RWPE1 (cell line): Measurements from ENCODE around the gene ZNF148.

Experiments used
- CTCF ChIA-PET: fragments of 350-600 bp; sonication (Branson Sonifier 250); formaldehyde crosslinking; extraction: SDS; loops from one replicate; lab custom pipeline; 2021; lab: Yijun Ruan, JAX
- POLR2A ChIA-PET: fragments of 400-600 bp; formaldehyde crosslinking; extraction: SDS; loops from one replicate; lab custom pipeline; 2020; ENCODE audit warnings: antibody characterized with exemption; ENCODE audit not compliant: low non-redundant PET; lab: Yijun Ruan, JAX
- DNase-seq: peaks from one replicate; pipeline ENCODE4 v3.0.0; 2012; ENCODE audit warnings: low spot score
- H3K27ac ChIP-seq: fragments of 450-650 bp; 2 replicates; pipeline ENCODE4 v1.5.1; 2017
- TF ChIP-seq, protein P1 (sequence below): fragments of 450-650 bp; conservative IDR thresholded peaks from 2 replicates; pipeline ENCODE4 v1.5.1; 2017; ENCODE audit warnings: low read depth, mild to moderate bottlenecking

Gene ZNF148

DNA sequence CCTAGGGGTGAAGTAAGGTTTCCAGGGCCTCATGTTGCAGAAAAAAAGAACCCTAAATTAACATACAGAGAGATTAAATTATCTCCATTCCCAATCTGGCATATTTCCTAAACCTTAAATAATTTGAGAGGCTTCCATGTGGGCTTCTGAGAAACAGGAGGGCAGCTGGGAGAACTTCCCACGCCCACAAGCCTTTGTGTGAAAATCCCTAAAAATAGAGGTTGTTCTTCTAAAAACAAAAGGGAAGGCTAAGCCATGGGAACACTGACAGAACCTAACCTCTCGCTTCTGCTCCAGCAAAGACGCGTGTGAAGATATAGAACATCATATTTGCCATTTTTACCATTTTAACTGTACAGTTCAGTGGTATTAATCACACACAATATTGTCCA is 161.8 kb downstream of the ZNF148 start:
- DNase-seq: no peak
- H3K27ac ChIP-seq: no peak overlapping the region
- CTCF ChIA-PET: no interaction called here
- POLR2A ChIA-PET: no interaction called here
- TF ChIP-seq, protein P1, sequence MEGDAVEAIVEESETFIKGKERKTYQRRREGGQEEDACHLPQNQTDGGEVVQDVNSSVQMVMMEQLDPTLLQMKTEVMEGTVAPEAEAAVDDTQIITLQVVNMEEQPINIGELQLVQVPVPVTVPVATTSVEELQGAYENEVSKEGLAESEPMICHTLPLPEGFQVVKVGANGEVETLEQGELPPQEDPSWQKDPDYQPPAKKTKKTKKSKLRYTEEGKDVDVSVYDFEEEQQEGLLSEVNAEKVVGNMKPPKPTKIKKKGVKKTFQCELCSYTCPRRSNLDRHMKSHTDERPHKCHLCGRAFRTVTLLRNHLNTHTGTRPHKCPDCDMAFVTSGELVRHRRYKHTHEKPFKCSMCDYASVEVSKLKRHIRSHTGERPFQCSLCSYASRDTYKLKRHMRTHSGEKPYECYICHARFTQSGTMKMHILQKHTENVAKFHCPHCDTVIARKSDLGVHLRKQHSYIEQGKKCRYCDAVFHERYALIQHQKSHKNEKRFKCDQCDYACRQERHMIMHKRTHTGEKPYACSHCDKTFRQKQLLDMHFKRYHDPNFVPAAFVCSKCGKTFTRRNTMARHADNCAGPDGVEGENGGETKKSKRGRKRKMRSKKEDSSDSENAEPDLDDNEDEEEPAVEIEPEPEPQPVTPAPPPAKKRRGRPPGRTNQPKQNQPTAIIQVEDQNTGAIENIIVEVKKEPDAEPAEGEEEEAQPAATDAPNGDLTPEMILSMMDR: no peak

DNA sequence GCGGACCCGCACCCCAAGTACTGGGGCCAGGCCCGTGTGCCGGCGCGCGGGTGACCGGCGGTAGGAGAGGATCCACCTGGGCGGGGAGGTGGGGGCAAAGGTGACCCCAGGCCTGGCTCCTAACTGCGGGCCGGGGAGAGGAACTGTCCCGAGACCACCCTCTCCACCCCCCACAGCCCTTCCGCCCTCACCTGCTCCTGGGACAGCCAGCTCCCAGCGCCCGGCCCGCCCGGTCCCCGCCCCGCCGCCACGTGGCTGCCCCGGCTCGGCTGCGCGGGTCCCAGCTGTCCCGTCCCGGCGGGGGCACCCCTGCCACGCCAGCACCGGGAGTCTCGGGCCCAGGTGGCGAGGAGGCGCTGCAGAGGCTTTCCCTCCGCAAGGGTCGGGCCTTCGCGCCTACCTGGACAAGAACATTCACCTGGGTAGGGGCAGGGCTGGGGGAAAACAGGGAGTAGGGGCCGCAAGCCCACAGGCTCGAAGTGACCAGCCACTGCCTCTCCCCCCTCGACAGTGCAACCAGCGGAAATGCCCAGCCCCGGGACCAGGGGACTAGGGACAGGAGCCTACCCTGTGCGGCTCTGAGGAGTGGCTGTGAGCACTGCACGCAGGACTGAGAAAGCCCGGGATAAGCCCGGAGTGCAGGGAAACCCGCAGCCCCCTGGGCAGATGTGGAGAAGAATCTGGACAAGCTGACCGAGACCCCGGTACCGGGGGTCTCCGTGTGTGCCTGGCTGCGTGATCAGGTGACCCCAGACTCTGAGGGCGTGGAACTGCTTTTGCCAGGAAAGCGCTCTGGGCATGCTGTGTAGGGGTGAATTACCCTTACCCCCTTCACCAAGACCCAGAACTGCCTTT is 162.4 kb downstream of the ZNF148 start, which contains the start of gene SLC12A8:
TSS of gene SLC12A8 (minus strand) at position 240 of the 855 bp plus-strand sequence. CDS start 1,399 bp downstream, outside the sequence.
- POLR2A ChIA-PET: no interaction called here
- TF ChIP-seq, protein P1: no peak
- H3K27ac ChIP-seq: peak within 1 kb of the TSS; percentile 28
- DNase-seq: peak; percentile 42
- CTCF ChIA-PET: interaction anchor here (0.5 to 0.9 kb wide), 5 partner anchors 54 to 341 kb away, joined by 3 to 8 read pairs (median 4); no protein-coding TSS in a partner anchor

DNA sequence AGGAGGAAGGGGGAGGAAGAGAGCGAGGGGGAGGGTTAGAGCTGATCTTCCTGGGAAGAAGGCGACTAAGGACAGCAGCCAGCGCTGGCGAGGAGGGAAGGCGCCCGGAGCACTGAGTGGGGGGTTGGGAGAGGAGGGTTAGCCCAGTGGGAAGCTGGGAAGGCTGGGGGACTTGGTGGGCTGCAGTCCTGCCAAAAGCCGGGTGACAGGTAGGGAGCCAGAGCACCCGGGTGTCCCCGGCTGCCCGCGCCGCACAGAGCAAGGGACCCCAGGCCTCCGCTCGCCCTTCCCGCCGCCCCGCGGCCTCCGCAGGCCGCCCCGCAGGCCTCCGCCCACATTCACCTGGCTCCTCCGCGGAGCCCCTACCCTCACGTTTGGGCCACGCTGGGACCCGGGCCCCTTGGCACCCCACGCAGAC is 163.0 kb downstream of the ZNF148 start:
- no peak for DNase-seq
- ChIA-PET POLR2A (no interaction called here), CTCF (interaction anchor here (0.5 to 0.9 kb wide), 6 partner anchors 30 to 373 kb away, joined by 3 to 8 read pairs (median 4); no protein-coding TSS in a partner anchor)
- H3K27ac ChIP-seq: peak overlapping the region; percentile 28
- TF ChIP-seq, protein P1: no peak

DNA sequence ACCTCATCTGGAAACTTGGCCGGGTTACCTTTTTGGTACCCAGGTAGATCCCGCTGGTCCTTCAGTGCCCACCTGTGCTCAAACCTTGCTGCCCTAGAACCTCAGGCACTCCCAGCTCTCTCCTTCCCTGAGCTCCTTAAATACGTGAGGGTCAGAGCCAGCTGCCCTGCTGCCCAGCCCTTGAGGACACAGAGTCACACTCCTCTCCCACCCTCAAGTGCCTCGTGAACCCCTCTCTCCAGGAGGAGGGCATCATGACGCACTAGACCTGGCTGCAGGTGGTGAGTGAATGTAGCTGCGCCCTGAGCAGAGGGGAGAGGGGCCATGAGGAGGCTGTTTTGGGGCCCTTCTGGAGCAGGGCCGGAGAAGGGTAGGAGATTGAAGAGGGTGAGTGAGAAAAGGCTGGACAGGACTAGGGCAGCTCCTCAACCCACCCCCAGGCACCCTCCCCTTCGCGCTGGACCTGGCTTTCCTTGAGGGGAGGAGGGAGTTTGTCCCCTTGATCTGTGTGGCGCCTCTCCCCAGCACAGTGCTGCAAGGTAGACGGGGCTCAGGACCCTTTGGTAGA is 163.5 kb downstream of the ZNF148 start:
- CTCF ChIA-PET: interaction anchor here (0.6 to 0.9 kb wide), 5 partner anchors 30 to 373 kb away, joined by 3 to 8 read pairs (median 3); no protein-coding TSS in a partner anchor
- DNase-seq: no peak
- H3K27ac ChIP-seq: peak overlapping the region; percentile 28
- POLR2A ChIA-PET: no interaction called here
- TF ChIP-seq, protein P1: no peak

DNA sequence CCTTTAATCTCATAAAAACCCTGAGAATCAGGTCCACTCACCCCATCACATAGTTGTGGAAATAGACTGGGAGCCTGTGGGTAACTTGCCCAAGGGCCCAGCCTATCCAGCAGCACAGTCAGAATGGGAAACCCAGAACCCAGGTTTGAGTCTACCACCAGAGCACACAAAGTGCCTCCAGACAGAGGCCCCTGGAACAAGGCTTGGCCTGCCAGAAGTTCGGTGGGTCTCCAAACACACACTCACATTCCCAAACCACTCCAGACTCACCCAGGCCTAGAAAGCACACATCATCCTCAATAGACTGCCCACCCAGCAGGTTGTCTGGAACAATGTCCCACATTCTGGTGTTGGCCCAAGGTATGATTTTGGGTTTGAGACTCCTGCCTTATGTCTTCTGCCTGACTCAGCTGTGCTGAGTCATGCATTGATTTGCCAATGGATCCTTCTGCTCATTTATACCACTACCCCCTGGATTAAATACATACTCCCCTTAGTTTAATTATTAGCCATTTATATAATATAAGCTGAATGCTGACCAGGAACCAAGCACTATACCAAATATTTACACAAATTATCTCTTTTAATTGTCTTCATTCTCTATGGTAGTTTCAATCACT is 167.1 kb downstream of the ZNF148 start:
- POLR2A ChIA-PET: no interaction called here
- CTCF ChIA-PET: interaction anchor here (0.6 kb wide), 1 partner anchor 195 kb away, joined by 3 read pairs; no protein-coding TSS in a partner anchor
- H3K27ac ChIP-seq: no peak overlapping the region
- TF ChIP-seq, protein P1: no peak
- no peak for DNase-seq

DNA sequence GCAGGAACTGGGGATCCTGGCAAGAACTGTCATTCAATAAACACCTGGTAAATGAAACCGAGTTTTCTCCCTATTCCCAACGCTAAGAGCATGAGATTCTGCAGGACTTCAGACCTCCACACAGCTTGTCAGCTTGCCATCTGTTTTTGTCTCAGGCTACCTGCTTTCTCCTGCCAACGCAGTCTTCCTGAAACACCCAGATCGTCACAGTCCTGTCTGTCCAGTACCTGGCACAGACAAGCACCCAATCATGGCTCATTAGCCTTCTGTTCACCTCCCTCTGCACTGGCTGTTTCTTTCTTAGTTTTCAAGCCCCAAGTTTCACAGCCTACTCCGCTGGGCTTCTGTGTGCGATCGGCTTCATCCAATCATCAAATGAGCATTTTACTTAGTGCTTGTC is 167.6 kb downstream of the ZNF148 start:
- POLR2A ChIA-PET: no interaction called here
- no peak for DNase-seq
- H3K27ac ChIP-seq: no peak overlapping the region
- TF ChIP-seq, protein P1: no peak
- CTCF ChIA-PET: interaction anchor here (0.8 kb wide), 1 partner anchor 212 kb away, joined by 6 read pairs; no protein-coding TSS in a partner anchor
